IMR-90 (cell line): ENCODE results near the gene ITGB2.

Experiments
- CTCF ChIP-seq: conservative IDR thresholded peaks from 2 replicates; pipeline ENCODE4 v1.5.1; 2012; ENCODE audit warnings: mild to moderate bottlenecking, low read depth, low read length, improper control_type of control experiment
- FOS ChIP-seq: fragments of 150-350 bp; IDR thresholded peaks from 2 replicates; pipeline ENCODE4 v1.6.1; 2016; ENCODE audit warnings: low read depth, low read length
- POLR2A ChIP-seq: IDR thresholded peaks from 2 replicates; pipeline ENCODE4 v1.6.1; 2012; ENCODE audit warnings: mild to moderate bottlenecking, low read depth, low read length

- TF ChIP-seq CTCF (no peak), POLR2A (no peak), FOS (no peak)
Observed at GRCh38 chr21:44960141-44961092, 39.7 kb upstream of the ITGB2 start.
